Activated CD4-positive, alpha-beta memory T cell treated with anti-CD3 and anti-CD28 coated beads, Interleukin-2, amount 10 ng/mL, durations not matched to agents 7 days and 5 days (primary cell): ENCODE measurements around the gene GDPD4. TPM values are rescaled to one million over a fixed set of nuclear protein-coding genes. Genes with fewer than 3 reads are reported as not detected.

Experiments
- CTCF ChIA-PET: fragments of 350-600 bp; sonication (Branson Sonifier 250); formaldehyde crosslinking; loops from one replicate; lab custom pipeline; 2021; ENCODE audit warnings: antibody characterized with exemption, inconsistent platforms; lab: Charles Lee
- POLR2A ChIA-PET: fragments of 350-600 bp; sonication (Branson Sonifier 250); formaldehyde crosslinking; loops from one replicate; lab custom pipeline; 2021; ENCODE audit warnings: antibody characterized with exemption; lab: Charles Lee
- DNase-seq: peaks from one replicate; pipeline ENCODE4 v3.0.0-alpha.2; 2020
- H3K27ac Mint-ChIP-seq: one replicate; pipeline ENCODE4 v1.8.0; 2021; ENCODE audit warnings: mild to moderate bottlenecking, mixed read lengths
- H3K27me3 Mint-ChIP-seq: one replicate; pipeline ENCODE4 v1.8.0; 2021; ENCODE audit warnings: mixed read lengths
- H3K36me3 Mint-ChIP-seq: one replicate; pipeline ENCODE4 v1.8.0; 2021; ENCODE audit warnings: low read depth, mixed read lengths
- H3K4me1 Mint-ChIP-seq: one replicate; pipeline ENCODE4 v1.8.0; 2021; ENCODE audit warnings: mixed read lengths
- H3K4me3 Mint-ChIP-seq: one replicate; pipeline ENCODE4 v1.8.0; 2021; ENCODE audit warnings: mild to moderate bottlenecking, mixed read lengths
- H3K9me3 Mint-ChIP-seq: one replicate; pipeline ENCODE4 v1.8.0; 2021; ENCODE audit warnings: mixed read lengths
- total RNA-seq, 2 experiments: library from RNA; stranded (reverse); gene quantifications; one replicate each; pipeline ENCODE4 v1.2.3, GENCODE V29; 2021

The GDPD4 gene
- total RNA-seq, 2 experiments from 2014 or later: not detected

DNA sequence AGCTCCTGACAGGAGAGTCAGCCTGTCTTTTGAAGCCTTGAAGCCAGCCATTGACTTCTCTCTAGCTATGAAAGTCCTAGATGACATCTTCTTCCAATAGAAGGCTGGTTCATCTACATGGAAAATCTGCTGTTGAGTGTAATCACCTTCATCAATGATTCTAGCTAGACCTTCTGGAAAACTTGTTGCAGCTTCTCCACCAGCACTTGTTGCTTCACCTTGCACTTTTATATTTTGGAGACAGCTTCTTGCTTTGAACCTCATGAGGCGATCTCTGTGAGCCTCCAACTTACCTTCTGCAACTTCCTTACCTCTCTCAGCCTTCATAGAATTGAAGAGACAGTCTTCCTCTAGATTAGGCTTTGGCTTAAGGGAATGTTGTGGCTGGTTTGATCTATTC, 115.2 kb downstream of the GDPD4 start:
- POLR2A ChIA-PET: no interaction called here
- no peak overlapping the region for H3K27ac Mint-ChIP-seq
- CTCF ChIA-PET: interaction anchor here (1.2 to 5.6 kb wide), 4 partner anchors 56 to 363 kb away, joined by 4 to 91 read pairs (median 8); partner anchors contain the start of gene MYO7A
- H3K4me1 Mint-ChIP-seq: peaks cover 7% of the 10 kb centered on the region
- H3K4me3 Mint-ChIP-seq: no peak overlapping the region
- no peaks in the 10 kb centered on the region for H3K9me3 Mint-ChIP-seq
- no peak for DNase-seq
- no peaks in the 10 kb centered on the region for H3K36me3 Mint-ChIP-seq
- H3K27me3 Mint-ChIP-seq: no peaks in the 10 kb centered on the region

DNA sequence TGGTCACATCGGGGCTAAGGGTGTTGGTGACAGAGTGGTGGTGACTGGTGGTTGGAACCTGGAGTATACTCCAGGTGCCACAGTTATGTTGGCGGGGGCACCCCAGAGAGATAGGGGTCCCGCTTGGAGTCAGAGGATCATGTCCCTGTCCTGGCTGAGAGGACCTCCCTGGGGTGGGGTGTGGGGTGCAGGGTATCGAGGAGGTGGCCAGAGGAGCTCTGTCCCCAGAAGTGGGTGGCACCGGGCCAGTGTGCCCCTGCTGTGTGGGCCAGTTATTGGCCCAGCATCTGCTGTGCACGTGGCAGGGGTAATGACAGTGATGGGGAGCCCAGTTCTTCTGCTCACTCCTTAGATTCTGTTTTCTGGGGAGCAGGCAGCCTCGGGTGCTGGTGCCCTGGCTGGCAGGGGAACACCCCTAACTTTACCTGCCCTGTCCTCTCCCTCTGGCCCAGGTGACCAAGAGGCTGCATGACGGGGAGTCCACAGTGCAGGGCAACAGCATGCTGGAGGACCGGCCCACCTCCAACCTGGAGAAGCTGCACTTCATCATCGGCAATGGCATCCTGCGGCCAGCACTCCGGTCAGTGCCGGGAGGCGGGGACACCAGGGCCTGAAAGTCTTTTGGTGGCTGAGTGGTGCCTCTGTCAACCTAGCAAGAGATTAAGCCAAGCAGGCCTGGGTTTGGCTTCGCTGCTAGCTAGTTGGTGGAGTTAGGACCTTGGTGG, 117.2 kb downstream of the GDPD4 start:
- Mint-ChIP-seq H3K4me3 (no peak overlapping the region), H3K27ac (no peak overlapping the region), H3K27me3 (no peaks in the 10 kb centered on the region), H3K9me3 (no peaks in the 10 kb centered on the region), H3K36me3 (no peaks in the 10 kb centered on the region), H3K4me1 (peaks cover 7% of the 10 kb centered on the region)
- ChIA-PET CTCF (interaction anchor here (0.9 kb wide), 1 partner anchor 57 kb away, joined by 3 read pairs; no protein-coding TSS in a partner anchor), POLR2A (no interaction called here)
- no peak for DNase-seq

GRCh38 chr11:77183431-77183984, 118.0 kb downstream of the GDPD4 start:
- H3K9me3 Mint-ChIP-seq: no peaks in the 10 kb centered on the region
- no peak overlapping the region for H3K27ac Mint-ChIP-seq
- H3K27me3 Mint-ChIP-seq: no peaks in the 10 kb centered on the region
- H3K4me3 Mint-ChIP-seq: no peak overlapping the region
- DNase-seq: no peak
- peaks cover 7% of the 10 kb centered on the region for H3K4me1 Mint-ChIP-seq
- H3K36me3 Mint-ChIP-seq: no peaks in the 10 kb centered on the region
- CTCF ChIA-PET: interaction anchor here (0.9 to 2.1 kb wide), 2 partner anchors 56 to 57 kb away, joined by 3 to 6 read pairs; no protein-coding TSS in a partner anchor
- POLR2A ChIA-PET: no interaction called here

- Mint-ChIP-seq H3K36me3 (no peaks in the 10 kb centered on the region), H3K27me3 (no peaks in the 10 kb centered on the region), H3K4me3 (no peak overlapping the region), H3K4me1 (peaks cover 7% of the 10 kb centered on the region), H3K9me3 (no peaks in the 10 kb centered on the region), H3K27ac (no peak overlapping the region)
- ChIA-PET CTCF (interaction anchor here (2.1 kb wide), 1 partner anchor 56 kb away, joined by 6 read pairs; no protein-coding TSS in a partner anchor), POLR2A (no interaction called here)
- no peak for DNase-seq
Observed at GRCh38 chr11:77182542-77183430, 118.7 kb downstream of the GDPD4 start.

- H3K36me3 Mint-ChIP-seq: no peaks in the 10 kb centered on the region
- H3K4me1 Mint-ChIP-seq: peaks cover 3% of the 10 kb centered on the region
- DNase-seq: no peak
- ChIA-PET POLR2A (no interaction called here), CTCF (interaction anchor here (2.1 kb wide), 1 partner anchor 55 kb away, joined by 6 read pairs; no protein-coding TSS in a partner anchor)
- H3K27ac Mint-ChIP-seq: no peak overlapping the region
- H3K9me3 Mint-ChIP-seq: no peaks in the 10 kb centered on the region
- H3K27me3 Mint-ChIP-seq: no peaks in the 10 kb centered on the region
- no peak overlapping the region for H3K4me3 Mint-ChIP-seq
Observed at GRCh38 chr11:77181799-77182541, 119.5 kb downstream of the GDPD4 start.

DNA sequence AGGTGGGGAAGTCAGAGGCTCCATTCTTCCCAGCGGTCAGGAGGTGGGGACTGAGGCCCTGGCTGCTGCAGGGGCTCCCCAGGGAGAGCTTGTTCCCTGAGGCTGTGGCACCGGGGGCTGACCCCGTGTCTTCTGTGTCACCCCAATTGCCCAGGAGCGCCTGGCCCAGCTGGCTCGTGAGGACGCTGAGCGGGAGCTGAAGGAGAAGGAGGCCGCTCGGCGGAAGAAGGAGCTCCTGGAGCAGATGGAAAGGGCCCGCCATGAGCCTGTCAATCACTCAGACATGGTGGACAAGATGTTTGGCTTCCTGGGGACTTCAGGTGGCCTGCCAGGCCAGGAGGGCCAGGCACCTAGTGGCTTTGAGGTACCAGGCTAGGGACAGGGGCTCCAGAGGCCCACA, 120.3 kb downstream of the GDPD4 start:
- no peaks in the 10 kb centered on the region for H3K36me3 Mint-ChIP-seq
- no peak overlapping the region for H3K4me3 Mint-ChIP-seq
- DNase-seq: no peak
- no peaks in the 10 kb centered on the region for H3K4me1 Mint-ChIP-seq
- CTCF ChIA-PET: no interaction called here
- H3K9me3 Mint-ChIP-seq: no peaks in the 10 kb centered on the region
- H3K27me3 Mint-ChIP-seq: no peaks in the 10 kb centered on the region
- H3K27ac Mint-ChIP-seq: no peak overlapping the region
- POLR2A ChIA-PET: no interaction called here

DNA sequence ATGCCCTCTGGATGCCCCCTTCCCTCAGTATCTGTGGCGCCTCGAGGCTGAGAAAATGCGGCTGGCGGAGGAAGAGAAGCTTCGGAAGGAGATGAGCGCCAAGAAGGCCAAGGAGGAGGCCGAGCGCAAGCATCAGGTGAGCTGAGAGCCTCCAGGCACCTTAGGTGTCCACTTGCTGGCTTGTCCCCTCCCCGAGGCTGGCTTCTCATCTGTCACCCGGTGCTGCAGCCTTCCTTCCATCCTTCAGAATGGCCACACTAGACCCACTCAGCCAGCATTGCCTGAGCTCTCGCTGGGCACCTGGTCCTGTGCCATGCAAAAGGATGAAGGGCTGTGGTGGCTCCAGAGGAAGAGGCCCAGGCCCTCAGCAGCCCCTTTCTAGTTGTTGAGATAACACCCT, 121.1 kb downstream of the GDPD4 start:
- Mint-ChIP-seq H3K27ac (no peak overlapping the region), H3K4me1 (no peaks in the 10 kb centered on the region), H3K4me3 (no peak overlapping the region), H3K36me3 (no peaks in the 10 kb centered on the region), H3K27me3 (no peaks in the 10 kb centered on the region), H3K9me3 (no peaks in the 10 kb centered on the region)
- CTCF ChIA-PET: no interaction called here
- no peak for DNase-seq
- POLR2A ChIA-PET: no interaction called here

DNA sequence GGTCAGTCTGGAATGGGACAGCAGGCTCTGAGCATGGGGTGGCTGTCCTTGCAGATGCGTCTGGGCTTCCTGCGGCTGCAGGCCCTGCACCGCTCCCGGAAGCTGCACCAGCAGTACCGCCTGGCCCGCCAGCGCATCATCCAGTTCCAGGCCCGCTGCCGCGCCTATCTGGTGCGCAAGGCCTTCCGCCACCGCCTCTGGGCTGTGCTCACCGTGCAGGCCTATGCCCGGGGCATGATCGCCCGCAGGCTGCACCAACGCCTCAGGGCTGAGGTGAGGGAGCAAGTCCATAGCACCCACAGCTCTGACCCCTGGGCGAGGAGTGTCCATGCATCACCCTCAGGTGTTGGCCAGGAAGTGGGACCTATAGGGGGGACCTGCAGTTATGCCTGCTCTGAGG, 121.8 kb downstream of the GDPD4 start:
- no peak overlapping the region for H3K4me3 Mint-ChIP-seq
- no peak overlapping the region for H3K27ac Mint-ChIP-seq
- no peaks in the 10 kb centered on the region for H3K9me3 Mint-ChIP-seq
- H3K4me1 Mint-ChIP-seq: no peaks in the 10 kb centered on the region
- CTCF ChIA-PET: no interaction called here
- POLR2A ChIA-PET: no interaction called here
- no peaks in the 10 kb centered on the region for H3K36me3 Mint-ChIP-seq
- no peak for DNase-seq
- H3K27me3 Mint-ChIP-seq: no peaks in the 10 kb centered on the region

GRCh38 chr11:77179048-77179447, 122.4 kb downstream of the GDPD4 start:
- no peaks in the 10 kb centered on the region for H3K4me1 Mint-ChIP-seq
- no peak overlapping the region for H3K27ac Mint-ChIP-seq
- H3K4me3 Mint-ChIP-seq: no peak overlapping the region
- no peaks in the 10 kb centered on the region for H3K36me3 Mint-ChIP-seq
- DNase-seq: no peak
- H3K9me3 Mint-ChIP-seq: no peaks in the 10 kb centered on the region
- POLR2A ChIA-PET: no interaction called here
- no peaks in the 10 kb centered on the region for H3K27me3 Mint-ChIP-seq
- CTCF ChIA-PET: no interaction called here

GRCh38 chr11:77178150-77178549, 123.3 kb downstream of the GDPD4 start:
- Mint-ChIP-seq H3K27me3 (no peaks in the 10 kb centered on the region), H3K27ac (no peak overlapping the region), H3K36me3 (no peaks in the 10 kb centered on the region), H3K9me3 (no peaks in the 10 kb centered on the region), H3K4me1 (no peaks in the 10 kb centered on the region), H3K4me3 (no peak overlapping the region)
- POLR2A ChIA-PET: no interaction called here
- DNase-seq: no peak
- CTCF ChIA-PET: no interaction called here

- Mint-ChIP-seq H3K27me3 (no peaks in the 10 kb centered on the region), H3K27ac (no peak overlapping the region), H3K36me3 (no peaks in the 10 kb centered on the region), H3K4me3 (no peak overlapping the region), H3K9me3 (no peaks in the 10 kb centered on the region), H3K4me1 (no peaks in the 10 kb centered on the region)
- ChIA-PET POLR2A (no interaction called here), CTCF (no interaction called here)
- no peak for DNase-seq
Observed at GRCh38 chr11:77176996-77177395, 124.5 kb downstream of the GDPD4 start.

DNA sequence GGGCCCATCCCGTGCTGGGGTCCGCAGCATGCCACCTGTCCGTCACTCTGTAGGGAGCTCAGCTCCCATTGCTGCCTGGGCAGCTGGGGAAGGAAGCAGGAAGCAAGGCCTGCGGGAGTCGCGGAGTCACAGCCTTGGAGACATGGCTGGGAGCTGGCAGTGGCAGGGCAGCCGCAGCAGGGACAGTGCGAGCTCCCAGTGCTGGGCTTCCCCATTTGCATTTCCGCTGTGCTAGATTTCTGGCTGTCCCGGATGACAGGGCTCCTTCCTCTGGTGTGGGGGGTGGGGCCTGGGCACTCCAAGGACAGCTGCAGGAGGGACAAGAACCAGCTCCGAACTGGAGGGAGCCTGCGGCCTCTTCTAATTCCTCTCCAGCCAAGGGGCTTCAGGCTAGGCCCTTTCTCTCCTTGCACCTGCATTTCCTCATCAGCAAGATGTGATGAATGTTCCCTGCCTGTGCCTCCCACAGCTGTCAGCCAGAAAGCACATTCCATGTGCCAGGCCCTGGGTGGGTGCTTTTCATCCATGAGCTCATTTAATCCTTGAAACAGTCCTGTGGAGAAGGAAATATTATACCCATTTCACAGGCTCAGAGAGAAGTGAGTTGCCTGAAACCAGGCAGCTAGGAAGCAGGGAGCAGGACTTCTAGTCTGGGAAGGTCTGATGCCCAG, 125.5 kb downstream of the GDPD4 start:
- Mint-ChIP-seq H3K36me3 (no peaks in the 10 kb centered on the region), H3K9me3 (no peaks in the 10 kb centered on the region), H3K4me1 (no peaks in the 10 kb centered on the region), H3K27me3 (no peaks in the 10 kb centered on the region), H3K4me3 (no peak overlapping the region), H3K27ac (no peak overlapping the region)
- POLR2A ChIA-PET: interaction anchor here (1.0 kb wide), 1 partner anchor 419 kb away, joined by 3 read pairs; no protein-coding TSS in a partner anchor
- CTCF ChIA-PET: interaction anchor here (0.6 to 3.2 kb wide), 2 partner anchors 49 to 113 kb away, joined by 3 to 11 read pairs; partner anchors contain the start of gene MYO7A
- no peak for DNase-seq
